SJCRH30 (cell line): ENCODE measurements around the gene TOGARAM2. TPM values are rescaled to one million over a fixed set of nuclear protein-coding genes. Genes with fewer than 3 reads are reported as not detected.
A peak's percentile ranks its signal among the peaks of the same experiment; 100 is the strongest.

ENCODE experiments used
- DNase-seq, 2 experiments: peaks; one replicate each; pipeline ENCODE4 v3.0.0-alpha.2; 2015 to 2020
- H3K27ac ChIP-seq: fragments of 250-450 bp; sonication (Bioruptor Pico); 2 replicates; pipeline ENCODE4 v1.5.1; 2020; ENCODE audit warnings: mild to moderate bottlenecking, moderate library complexity
- H3K27me3 ChIP-seq: fragments of 250-450 bp; sonication (Bioruptor Pico); 2 replicates; pipeline ENCODE4 v1.5.1; 2020; ENCODE audit warnings: mild to moderate bottlenecking, moderate library complexity
- H3K36me3 ChIP-seq: fragments of 250-450 bp; sonication (Bioruptor Pico); 2 replicates; pipeline ENCODE4 v1.5.1; 2020; ENCODE audit warnings: mild to moderate bottlenecking, moderate library complexity
- H3K4me1 ChIP-seq: fragments of 250-450 bp; sonication (Bioruptor Pico); 2 replicates; pipeline ENCODE4 v1.5.1; 2020; ENCODE audit warnings: mild to moderate bottlenecking, moderate library complexity
- H3K4me3 ChIP-seq: fragments of 250-450 bp; sonication (Bioruptor Pico); 2 replicates; pipeline ENCODE4 v1.5.1; 2020; ENCODE audit warnings: mild to moderate bottlenecking, moderate library complexity
- H3K9me3 ChIP-seq: fragments of 250-450 bp; sonication (Bioruptor Pico); replicated peaks from 2 replicates; pipeline ENCODE4 v1.5.1; 2020; ENCODE audit warnings: mild to moderate bottlenecking, moderate library complexity
- total RNA-seq: library from RNA; depleted of rRNA; stranded (reverse); fragments of >200 nt; shearing (Covaris generic); gene quantifications from 2 replicates; pipeline ENCODE4 v1.2.3, GENCODE V29; 2014; rRNA removed

Gene TOGARAM2
- total RNA-seq, 1 experiment from 2014 or later: 0.73 TPM

- H3K9me3 ChIP-seq: no peaks in the 10 kb centered on the region
- no peak overlapping the region for H3K4me3 ChIP-seq
- H3K27ac ChIP-seq: no peak overlapping the region
- no peaks in the 10 kb centered on the region for H3K36me3 ChIP-seq
- no peaks in the 10 kb centered on the region for H3K27me3 ChIP-seq
- DNase-seq: no peak
- H3K4me1 ChIP-seq: no peaks in the 10 kb centered on the region
Measured at GRCh38 chr2:29096969-29097368, 115.9 kb downstream of the TOGARAM2 start.

- no peaks in the 10 kb centered on the region for H3K9me3 ChIP-seq
- H3K27ac ChIP-seq: no peak overlapping the region
- no peaks in the 10 kb centered on the region for H3K36me3 ChIP-seq
- no peaks in the 10 kb centered on the region for H3K27me3 ChIP-seq
- no peak overlapping the region for H3K4me3 ChIP-seq
- H3K4me1 ChIP-seq: no peaks in the 10 kb centered on the region
- DNase-seq: peak in 1 of 2 experiments; percentile 62
Measured at GRCh38 chr2:29097569-29097968, 116.5 kb downstream of the TOGARAM2 start.

DNA sequence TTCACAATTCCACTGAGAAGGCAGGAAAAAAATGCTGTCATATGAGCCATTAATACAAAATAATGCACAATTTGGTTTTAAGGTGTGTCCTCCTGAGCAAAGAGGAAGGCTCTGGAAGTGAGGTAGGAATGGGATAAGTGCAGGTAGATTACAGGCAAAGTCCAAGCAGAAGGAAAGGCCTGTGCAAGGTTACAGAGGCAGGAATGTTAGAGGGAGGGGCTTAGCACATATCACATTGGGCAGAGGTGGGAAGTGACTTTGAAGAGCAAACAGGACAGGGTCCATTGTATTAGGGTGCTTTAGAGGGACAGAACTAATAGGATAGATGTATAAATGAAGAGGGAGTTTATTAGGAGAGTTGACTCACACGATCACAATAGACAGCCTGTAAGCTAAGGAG lies 119.5 kb downstream of the TOGARAM2 start:
- H3K27me3 ChIP-seq: no peaks in the 10 kb centered on the region
- H3K4me1 ChIP-seq: no peaks in the 10 kb centered on the region
- no peak overlapping the region for H3K27ac ChIP-seq
- H3K9me3 ChIP-seq: no peaks in the 10 kb centered on the region
- no peak for DNase-seq
- H3K4me3 ChIP-seq: no peak overlapping the region
- H3K36me3 ChIP-seq: no peaks in the 10 kb centered on the region

Other genes starting within 250 kb of the TOGARAM2 start
- 254 and 274 TPM in 2 replicates for gene PPP1CB, start 229.5 kb upstream of the TOGARAM2 start, total RNA-seq
- 0.51 and 0.83 TPM in 2 replicates for gene SPDYA, start 170.5 kb upstream of the TOGARAM2 start, total RNA-seq
- gene TRMT61B, start 111.0 kb upstream of the TOGARAM2 start, total RNA-seq: 26.8 and 31.8 TPM in 2 replicates
- 129 and 155 TPM in 2 replicates for gene WDR43, start 86.6 kb upstream of the TOGARAM2 start, total RNA-seq
- gene PCARE, start 93.2 kb downstream of the TOGARAM2 start, total RNA-seq: 0.02 TPM in 1 of 2 replicates, not detected in the other
- gene CLIP4, start 134.1 kb downstream of the TOGARAM2 start, total RNA-seq: 17.6 and 19.6 TPM in 2 replicates